PC-9 (cell line): ENCODE data around the gene ZDHHC21. TPM values are rescaled to one million over a fixed set of nuclear protein-coding genes. Genes with fewer than 3 reads are reported as not detected.

Source experiments
- BruUV-seq: library from RNA; stranded (reverse); fragments of 400-500 nt; replicated peaks from 2 replicates; lab custom pipeline; 2021; lab: Mats Ljungman, UMichigan
- CTCF ChIA-PET: fragments of 300-600 bp; sonication (Branson Sonifier 250); formaldehyde crosslinking; loops from one replicate; lab custom pipeline; 2022; ENCODE audit warnings: antibody characterized with exemption; lab: Charles Lee
- POLR2A ChIA-PET: fragments of 300-600 bp; sonication (Branson Sonifier 250); formaldehyde crosslinking; loops from one replicate; lab custom pipeline; 2022; ENCODE audit warnings: antibody characterized with exemption; ENCODE audit not compliant: unreplicated experiment; lab: Charles Lee
- DNase-seq, 2 experiments: peaks; one replicate each; pipeline versions ENCODE4 v3.0.0 to v3.0.0-alpha.2; 2015 to 2022; ENCODE audit warnings: mixed read lengths in 1 of 2
- H2AFZ ChIP-seq: fragments of 200-600 bp; sonication (generic); 2 replicates; pipeline ENCODE4 v1.8.1; 2017; ENCODE audit warnings: antibody characterized with exemption
- H3F3A ChIP-seq: fragments of 200-600 bp; sonication (generic); 2 replicates; pipeline ENCODE4 v1.8.1; 2017; ENCODE audit warnings: antibody characterized with exemption, mild to moderate bottlenecking, low read depth; ENCODE audit not compliant: insufficient read depth
- H3K27ac ChIP-seq: fragments of 200-600 bp; sonication (generic); 2 replicates; pipeline ENCODE4 v1.6.1; 2016; ENCODE audit warnings: mixed run types
- H3K27me3 ChIP-seq: fragments of 200-600 bp; sonication (generic); 2 replicates; pipeline ENCODE4 v1.6.1; 2016; ENCODE audit warnings: low read depth, mixed run types; ENCODE audit not compliant: insufficient read depth
- H3K36me3 ChIP-seq: fragments of 200-600 bp; sonication (generic); 2 replicates; pipeline ENCODE4 v1.6.1; 2016; ENCODE audit warnings: low read depth, mixed run types
- H3K4me1 ChIP-seq: fragments of 200-600 bp; sonication (generic); replicated peaks from 2 replicates; pipeline ENCODE4 v1.6.1; 2016; ENCODE audit warnings: mixed run types; ENCODE audit not compliant: insufficient read depth
- H3K4me2 ChIP-seq: fragments of 200-600 bp; sonication (generic); 2 replicates; pipeline ENCODE4 v1.6.1; 2017; ENCODE audit warnings: mixed run types
- H3K4me3 ChIP-seq: fragments of 200-600 bp; sonication (generic); 2 replicates; pipeline ENCODE4 v1.6.1; 2016; ENCODE audit warnings: mixed run types
- H3K79me2 ChIP-seq: fragments of 200-600 bp; sonication (generic); 2 replicates; pipeline ENCODE4 v1.6.1; 2017; ENCODE audit warnings: low read depth, mixed run types
- H3K9me2 ChIP-seq: fragments of 200-600 bp; sonication (generic); 2 replicates; pipeline ENCODE4 v1.8.1; 2017; ENCODE audit warnings: mild to moderate bottlenecking; ENCODE audit not compliant: insufficient read depth
- H3K9me3 ChIP-seq: fragments of 200-600 bp; sonication (generic); 2 replicates; pipeline ENCODE4 v1.8.1; 2016; ENCODE audit warnings: low read depth; ENCODE audit not compliant: insufficient read depth
- H4K20me1 ChIP-seq: fragments of 200-600 bp; sonication (generic); 2 replicates; pipeline ENCODE4 v1.8.1; 2017; ENCODE audit not compliant: insufficient read depth
- EZH2 ChIP-seq: fragments of 200-600 bp; sonication (generic); IDR thresholded peaks from 2 replicates; pipeline ENCODE4 v1.8.0; 2017; ENCODE audit warnings: antibody characterized with exemption, low read depth
- intact Hi-C: fragments of 100-400 bp; cut with micrococcal nuclease; formaldehyde crosslinking; loops from one replicate; pipeline ENCODE4 v1.10.0; 2022; ENCODE audit not compliant: unreplicated experiment
- total RNA-seq: library from RNA; stranded (reverse); gene quantifications from 2 replicates; pipeline ENCODE4 v1.2.3, GENCODE V29; 2021
- TF ChIP-seq, protein P1 (sequence below): fragments of 200-600 bp; sonication (generic); conservative IDR thresholded peaks from 2 replicates; pipeline ENCODE4 v1.6.1; 2017; ENCODE audit warnings: mixed run types, antibody characterized with exemption, mild to moderate bottlenecking, moderate library complexity

Gene ZDHHC21
- total RNA-seq, 1 experiment from 2014 or later = 5.3 TPM

DNA sequence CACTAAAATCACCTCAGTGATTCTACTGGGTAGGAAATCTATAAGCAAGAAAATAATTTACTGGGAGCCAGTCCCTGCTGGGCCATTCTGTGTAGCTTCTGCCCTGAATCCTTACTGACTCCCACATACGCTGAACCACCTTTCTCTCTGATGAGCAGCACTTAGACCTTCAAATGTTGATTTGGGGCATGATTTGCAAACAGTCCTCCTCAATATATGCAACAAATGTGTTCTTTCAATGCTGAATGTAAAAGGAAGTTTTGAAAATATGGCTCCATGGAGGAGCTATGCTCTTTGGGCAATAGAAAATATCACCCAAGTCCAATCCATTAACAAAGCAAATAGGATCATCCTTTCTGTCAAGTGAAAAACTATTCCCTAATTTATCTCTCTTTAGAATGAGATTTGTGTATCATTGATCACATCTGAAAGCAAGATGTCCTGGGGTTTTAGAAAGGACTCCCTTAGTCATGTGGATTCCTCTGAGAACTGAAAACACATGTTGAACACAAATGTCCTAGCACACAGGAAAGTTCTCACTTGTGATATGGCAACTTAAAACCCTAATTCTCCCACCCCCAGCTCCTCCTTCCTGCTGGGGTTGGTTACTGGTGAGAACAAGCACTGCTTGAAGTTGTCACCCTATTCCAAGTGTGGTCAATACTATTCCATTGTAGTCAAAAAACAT lies 38.2 kb upstream of the ZDHHC21 start:
- H3K4me2 ChIP-seq = no peak overlapping the region
- H4K20me1 ChIP-seq = no peaks in the 10 kb centered on the region
- TF ChIP-seq, protein P1, sequence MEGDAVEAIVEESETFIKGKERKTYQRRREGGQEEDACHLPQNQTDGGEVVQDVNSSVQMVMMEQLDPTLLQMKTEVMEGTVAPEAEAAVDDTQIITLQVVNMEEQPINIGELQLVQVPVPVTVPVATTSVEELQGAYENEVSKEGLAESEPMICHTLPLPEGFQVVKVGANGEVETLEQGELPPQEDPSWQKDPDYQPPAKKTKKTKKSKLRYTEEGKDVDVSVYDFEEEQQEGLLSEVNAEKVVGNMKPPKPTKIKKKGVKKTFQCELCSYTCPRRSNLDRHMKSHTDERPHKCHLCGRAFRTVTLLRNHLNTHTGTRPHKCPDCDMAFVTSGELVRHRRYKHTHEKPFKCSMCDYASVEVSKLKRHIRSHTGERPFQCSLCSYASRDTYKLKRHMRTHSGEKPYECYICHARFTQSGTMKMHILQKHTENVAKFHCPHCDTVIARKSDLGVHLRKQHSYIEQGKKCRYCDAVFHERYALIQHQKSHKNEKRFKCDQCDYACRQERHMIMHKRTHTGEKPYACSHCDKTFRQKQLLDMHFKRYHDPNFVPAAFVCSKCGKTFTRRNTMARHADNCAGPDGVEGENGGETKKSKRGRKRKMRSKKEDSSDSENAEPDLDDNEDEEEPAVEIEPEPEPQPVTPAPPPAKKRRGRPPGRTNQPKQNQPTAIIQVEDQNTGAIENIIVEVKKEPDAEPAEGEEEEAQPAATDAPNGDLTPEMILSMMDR = no peak
- TF ChIP-seq EZH2 = no peak
- no peaks in the 10 kb centered on the region for H3K9me2 ChIP-seq
- no peak overlapping the region for H3K27ac ChIP-seq
- no peak for DNase-seq
- H3K9me3 ChIP-seq = no peaks in the 10 kb centered on the region
- CTCF ChIA-PET = no interaction called here
- H3K27me3 ChIP-seq = no peaks in the 10 kb centered on the region
- no peaks in the 10 kb centered on the region for H3F3A ChIP-seq
- H2AFZ ChIP-seq = no peak overlapping the region
- POLR2A ChIA-PET = no interaction called here
- no peaks in the 10 kb centered on the region for H3K36me3 ChIP-seq
- H3K4me3 ChIP-seq = no peak overlapping the region
- H3K4me1 ChIP-seq = no peaks in the 10 kb centered on the region
- intact Hi-C loops = no loop called here
- no TSS peak for BruUV-seq
- no peaks in the 10 kb centered on the region for H3K79me2 ChIP-seq

DNA sequence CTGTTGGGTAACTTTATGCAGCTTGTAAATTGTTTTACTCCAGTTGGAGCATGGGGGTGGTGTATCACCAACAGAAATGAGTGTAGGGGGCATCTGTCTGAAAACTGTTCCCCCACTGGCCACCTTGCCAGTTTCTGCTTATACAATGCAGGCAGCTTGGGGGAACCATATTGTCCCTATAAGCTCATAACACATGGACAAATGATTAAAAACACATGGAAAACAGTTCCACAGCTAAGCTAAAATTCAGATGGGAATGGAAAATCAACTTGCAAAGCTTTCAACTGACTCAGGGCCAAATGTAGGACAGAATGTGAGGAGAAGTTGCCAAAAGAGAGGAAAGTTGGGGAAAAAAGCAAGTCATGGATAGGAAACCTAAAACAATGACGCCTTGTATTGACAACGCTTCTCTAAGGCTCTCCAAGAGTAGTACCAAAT lies 37.2 kb upstream of the ZDHHC21 start:
- BruUV-seq = no TSS peak

DNA sequence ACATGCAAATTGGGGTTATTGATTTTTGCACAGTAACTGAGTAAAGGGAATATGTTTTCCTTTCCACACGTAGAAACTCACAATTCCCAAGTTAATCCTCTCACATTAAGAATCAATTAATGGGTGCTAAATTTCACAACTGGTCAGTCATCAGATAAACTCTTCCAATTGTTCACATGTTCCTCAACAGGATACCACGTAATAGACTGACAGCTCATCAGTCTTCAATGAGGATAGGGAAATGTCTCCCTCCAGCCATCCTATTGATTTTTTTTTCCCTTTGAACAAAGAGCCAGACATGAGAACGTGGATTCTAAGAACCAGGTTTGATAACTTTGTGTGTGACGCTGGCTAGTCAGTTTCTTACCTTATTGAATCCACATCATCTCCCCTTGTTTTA lies 30.1 kb upstream of the ZDHHC21 start:
- no peak overlapping the region for H3K4me2 ChIP-seq
- H3K79me2 ChIP-seq = no peaks in the 10 kb centered on the region
- intact Hi-C loops = no loop called here
- no peaks in the 10 kb centered on the region for H3K9me2 ChIP-seq
- no peaks in the 10 kb centered on the region for H3K9me3 ChIP-seq
- ChIA-PET CTCF (no interaction called here), POLR2A (no interaction called here)
- no peaks in the 10 kb centered on the region for H3F3A ChIP-seq
- no peaks in the 10 kb centered on the region for H3K27me3 ChIP-seq
- TF ChIP-seq, protein P1 = no peak
- TF ChIP-seq EZH2 = no peak
- H3K27ac ChIP-seq = no peak overlapping the region
- no peaks in the 10 kb centered on the region for H4K20me1 ChIP-seq
- H3K36me3 ChIP-seq = no peaks in the 10 kb centered on the region
- no peaks in the 10 kb centered on the region for H3K4me1 ChIP-seq
- no TSS peak for BruUV-seq
- DNase-seq = no peak
- H3K4me3 ChIP-seq = no peak overlapping the region
- no peak overlapping the region for H2AFZ ChIP-seq

More for the DNA sequence above, 37.2 kb upstream of the ZDHHC21 start:
- intact Hi-C loops = no loop called here
- H3K27me3 ChIP-seq = no peaks in the 10 kb centered on the region
- DNase-seq = no peak
- H3K4me3 ChIP-seq = no peak overlapping the region
- no peaks in the 10 kb centered on the region for H3K79me2 ChIP-seq
- no peaks in the 10 kb centered on the region for H3F3A ChIP-seq
- POLR2A ChIA-PET = no interaction called here
- H3K4me2 ChIP-seq = no peak overlapping the region
- H3K27ac ChIP-seq = no peak overlapping the region
- CTCF ChIA-PET = no interaction called here
- H3K9me2 ChIP-seq = no peaks in the 10 kb centered on the region
- TF ChIP-seq EZH2 = no peak
- TF ChIP-seq, protein P1 = no peak
- H2AFZ ChIP-seq = no peak overlapping the region
- no peaks in the 10 kb centered on the region for H3K4me1 ChIP-seq
- H3K9me3 ChIP-seq = no peaks in the 10 kb centered on the region
- no peaks in the 10 kb centered on the region for H3K36me3 ChIP-seq
- H4K20me1 ChIP-seq = no peaks in the 10 kb centered on the region
